Measurements from ENCODE around the gene WAC.
"Not testable (repeated sequence)": the region's sequence is repeated elsewhere in the genome, so short reads cannot be mapped to it uniquely, and the experiment has no call there.

WAC gene

GRCh38 chr10:28569506-28570159 is 36.7 kb downstream of the WAC start:
- no peak for DNase-seq

GRCh38 chr10:28570598-28570997 is 37.7 kb downstream of the WAC start:
- no peak for DNase-seq

GRCh38 chr10:28571265-28571664 is 38.3 kb downstream of the WAC start:
- no peak for DNase-seq

- not testable (repeated sequence) for DNase-seq
Observed at GRCh38 chr10:28574214-28574613, 41.3 kb downstream of the WAC start.

- DNase-seq: no peak
Observed at GRCh38 chr10:28575852-28576251, 42.9 kb downstream of the WAC start.

- no peak for DNase-seq
Observed at GRCh38 chr10:28577506-28577905, 44.6 kb downstream of the WAC start.

- DNase-seq: no peak
Observed at GRCh38 chr10:28578454-28578853, 45.5 kb downstream of the WAC start.

GRCh38 chr10:28580825-28581224 is 47.9 kb downstream of the WAC start:
- no peak for DNase-seq

- DNase-seq: no peak
Observed at GRCh38 chr10:28581916-28582315, 49.0 kb downstream of the WAC start.

GRCh38 chr10:28585076-28585475 is 52.2 kb downstream of the WAC start:
- DNase-seq: no peak

GRCh38 chr10:28586176-28586575 is 53.3 kb downstream of the WAC start:
- DNase-seq: no peak

- DNase-seq: no peak
Observed at GRCh38 chr10:28587270-28587969, 54.5 kb downstream of the WAC start.

- no peak for DNase-seq
Observed at GRCh38 chr10:28587970-28588290, 55.0 kb downstream of the WAC start.

GRCh38 chr10:28592953-28593352 is 60.0 kb downstream of the WAC start:
- DNase-seq: no peak

GRCh38 chr10:28593811-28594210 is 60.9 kb downstream of the WAC start:
- no peak for DNase-seq

GRCh38 chr10:28594406-28594805 is 61.5 kb downstream of the WAC start:
- DNase-seq: no peak

- DNase-seq: no peak
Observed at GRCh38 chr10:28595613-28596012, 62.7 kb downstream of the WAC start.

- no peak for DNase-seq
Observed at GRCh38 chr10:28600056-28600455, 67.1 kb downstream of the WAC start.

GRCh38 chr10:28601012-28601411 is 68.1 kb downstream of the WAC start:
- DNase-seq: no peak

- DNase-seq: no peak
Observed at GRCh38 chr10:28604567-28605536, 71.9 kb downstream of the WAC start.

GRCh38 chr10:28606568-28606967 is 73.7 kb downstream of the WAC start:
- no peak for DNase-seq

GRCh38 chr10:28609636-28610035 is 76.7 kb downstream of the WAC start:
- not testable (repeated sequence) for DNase-seq

- DNase-seq: no peak
Observed at GRCh38 chr10:28612877-28613276, 80.0 kb downstream of the WAC start.

GRCh38 chr10:28616514-28616913 is 83.6 kb downstream of the WAC start:
- DNase-seq: no peak
